Right lobe of liver (tissue), 6 donors: ENCODE data around the gene NAALADL2. TPM values are rescaled to one million over a fixed set of nuclear protein-coding genes. Genes with fewer than 3 reads are reported as not detected.

ENCODE experiments used
- ATAC-seq, 4 donors: fragments of 200-7000 bp; cut with Tn5 transposase; one replicate each; pipeline ENCODE4 v1.9.1; 2020; ENCODE audit warnings: mild to moderate bottlenecking in 4 of 4, moderate library complexity in 4 of 4
- DNase-seq, 3 donors: peaks; one replicate each; pipeline ENCODE4 v3.0.0-alpha.2; 2020
- H3K27ac ChIP-seq, 3 donors: fragments of 200-600 bp; one replicate each; pipeline ENCODE4 v1.8.0; 2022
- H3K27me3 ChIP-seq, 2 donors: fragments of 200-600 bp; one replicate each; pipeline ENCODE4 v1.8.0; 2022
- H3K36me3 ChIP-seq, 4 donors: fragments of 200-600 bp; sonication (generic) in 1 of 4; one replicate each; pipeline versions ENCODE4 v1.5.1 to v1.8.0; 2017 to 2022; ENCODE audit warnings: control low read depth in 1 of 4
- H3K4me1 ChIP-seq, 4 donors: fragments of 200-600 bp; sonication (generic) in 1 of 4; one replicate each; pipeline versions ENCODE4 v1.5.1 to v1.8.0; 2017 to 2022; ENCODE audit warnings: control low read depth in 1 of 4
- H3K4me3 ChIP-seq, 3 donors: fragments of 200-600 bp; one replicate each; pipeline ENCODE4 v1.8.0; 2022
- H3K9me3 ChIP-seq, 4 donors: fragments of 200-600 bp; sonication (generic) in 1 of 4; one replicate each; pipeline versions ENCODE4 v1.5.1 to v1.8.0; 2017 to 2022; ENCODE audit warnings: control low read depth in 1 of 4
- CTCF ChIP-seq, 4 donors: fragments of 200-600 bp in 3 of 4; fragments of 450-650 bp in 1 of 4; IDR thresholded peaks; one replicate each; pipeline versions ENCODE4 v1.5.1 to v1.8.0; 2016 to 2022; ENCODE audit warnings: antibody characterized with exemption in 4 of 4, mild to moderate bottlenecking in 2 of 4
- POLR2A ChIP-seq: fragments of 450-650 bp; IDR thresholded peaks from one replicate; pipeline ENCODE4 v1.6.1; 2017; ENCODE audit warnings: antibody characterized with exemption, mild to moderate bottlenecking
- WGBS: methylation state at CpG from one replicate; pipeline ENCODE4 v1.1.6; 2018; ENCODE audit warnings: low coverage, low lambda C conversion rate; ENCODE audit not compliant: insufficient coverage; ENCODE audit errors: missing lambda C conversion rate; 5-methylcytosine and 5-hydroxymethylcytosine counted together
- intact Hi-C, 2 donors: fragments of 100-400 bp; cut with DNase I; formaldehyde crosslinking; loops; one replicate each; pipeline versions ENCODE4 v1.11.2 to v1.14.1; 2022
- total RNA-seq, 6 experiments: library from RNA; depleted of rRNA in 2 of 6; stranded (reverse); fragments of >200 nt in 2 of 6; fragmentation: NEBNext Ultra II Directional in 3 of 6; extraction: Animal tissue kit (Norgen Biotek cat#: 25700) in 3 of 6; gene quantifications; one replicate each; pipeline versions ENCODE4 v1.1.0 to v1.2.4, GENCODE V29; 2016 to 2023
- donor health status: DM: no; HTN: yes; CAD: no.
- donor health status: DM: no; HTN: no; CAD: no.
- donor health status: DM: no; HTN: no; CAD: no.
- donor health status: DM: no; HTN: yes; CAD: no.
- donor health status: DM: no; HTN: yes; CAD: no.

The NAALADL2 gene
- total RNA-seq, 6 experiments from 2014 or later = 0.86 to 4.9 (median 3.2) TPM

GRCh38 chr3:175273573-175273972 is 414.4 kb downstream of the NAALADL2 start:
- intact Hi-C loops = no loop called here
- 85% methylated on average over 4 of the region's 4 CpGs for WGBS
- no peak overlapping the region for H3K27ac ChIP-seq
- ATAC-seq (no peak), DNase-seq (no peak)
- H3K4me3 ChIP-seq = no peak overlapping the region
- TF ChIP-seq POLR2A (no peak), CTCF (IDR thresholded peaks at IDR 0.05) (no peak)
- H3K27me3 ChIP-seq = no peaks in the 10 kb centered on the region
- no peaks in the 10 kb centered on the region for H3K9me3 ChIP-seq
- no peaks in the 10 kb centered on the region for H3K36me3 ChIP-seq
- H3K4me1 ChIP-seq = no peaks in the 10 kb centered on the region

DNA sequence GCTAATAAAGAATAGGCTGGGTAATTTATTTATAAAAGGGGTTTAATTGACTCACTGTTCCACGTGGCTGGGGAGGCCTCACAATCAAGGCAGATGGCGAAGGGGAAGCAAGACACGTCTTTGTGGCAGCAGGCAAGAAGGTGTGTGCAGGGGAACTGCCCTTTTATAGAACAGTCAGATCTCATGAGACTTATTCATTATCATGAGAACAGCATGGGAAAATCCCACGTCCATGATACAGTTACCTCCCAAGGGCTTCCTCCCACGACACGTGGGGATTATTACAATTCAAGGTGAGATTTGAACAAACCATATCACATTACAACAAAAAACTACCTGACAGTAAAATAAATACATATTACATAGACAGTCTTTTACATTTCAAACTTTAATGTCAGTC is 414.9 kb downstream of the NAALADL2 start:
- Histone ChIP-seq H3K4me3 (no peak overlapping the region), H3K36me3 (no peaks in the 10 kb centered on the region), H3K27me3 (no peaks in the 10 kb centered on the region), H3K9me3 (no peaks in the 10 kb centered on the region), H3K4me1 (no peaks in the 10 kb centered on the region), H3K27ac (no peak overlapping the region)
- ATAC-seq = no peak
- 81% methylated on average over 6 of the region's 6 CpGs for WGBS
- DNase-seq = no peak
- TF ChIP-seq CTCF (IDR thresholded peaks at IDR 0.05) (no peak), POLR2A (no peak)
- intact Hi-C loops = no loop called here

DNA sequence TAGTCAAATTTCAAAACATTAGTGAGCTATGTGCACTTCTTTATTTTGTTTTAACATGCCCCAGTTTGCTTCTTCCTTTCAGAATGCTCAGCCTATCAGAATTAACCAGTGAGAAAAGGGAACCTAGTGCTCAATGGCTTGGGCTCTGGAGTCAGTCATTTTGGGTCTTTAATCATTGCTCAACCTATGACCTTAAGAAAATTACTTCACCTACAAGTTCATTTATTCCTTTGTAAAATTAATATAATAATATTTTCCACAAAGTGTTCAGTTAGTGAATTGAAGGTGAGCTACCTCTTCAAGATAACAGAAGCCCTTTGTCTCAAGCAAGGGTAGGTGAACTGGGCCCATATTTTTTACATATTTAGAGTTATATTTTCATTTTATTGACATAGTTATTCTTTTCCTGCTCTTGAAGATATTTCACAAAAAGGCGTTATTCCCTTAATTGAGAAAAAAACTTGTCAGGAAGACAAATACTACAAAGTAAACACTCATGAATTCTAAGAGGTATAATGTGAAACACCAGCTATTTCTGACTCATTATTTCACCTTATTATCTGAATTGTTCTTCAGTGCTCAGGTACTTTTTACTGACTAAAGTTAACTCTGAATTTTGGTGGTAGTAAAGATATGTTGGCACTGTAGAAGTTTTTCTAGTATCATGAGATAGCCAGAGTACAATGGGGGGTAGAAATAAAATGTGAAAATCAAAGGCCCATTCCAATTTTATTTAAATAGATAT is 415.5 kb downstream of the NAALADL2 start:
- H3K4me3 ChIP-seq = no peak overlapping the region
- no peak for DNase-seq
- H3K27me3 ChIP-seq = no peaks in the 10 kb centered on the region
- intact Hi-C loops = no loop called here
- ATAC-seq = no peak
- H3K36me3 ChIP-seq = no peaks in the 10 kb centered on the region
- no peaks in the 10 kb centered on the region for H3K4me1 ChIP-seq
- WGBS = 54% methylated on average over 1 of the region's 1 CpG
- TF ChIP-seq POLR2A (no peak), CTCF (IDR thresholded peaks at IDR 0.05) (no peak)
- H3K27ac ChIP-seq = no peak overlapping the region
- no peaks in the 10 kb centered on the region for H3K9me3 ChIP-seq

- ATAC-seq = no peak
- WGBS = 80% methylated on average over 3 of the region's 3 CpGs
Measured at GRCh38 chr3:175278680-175279079, 419.5 kb downstream of the NAALADL2 start.

More at GRCh38 chr3:175278680-175279079, 419.5 kb downstream of the NAALADL2 start:
- Histone ChIP-seq H3K4me3 (no peak overlapping the region), H3K9me3 (no peaks in the 10 kb centered on the region), H3K36me3 (no peaks in the 10 kb centered on the region), H3K4me1 (no peaks in the 10 kb centered on the region), H3K27me3 (no peaks in the 10 kb centered on the region), H3K27ac (no peak overlapping the region)
- intact Hi-C loops = no loop called here
- TF ChIP-seq POLR2A = no peak
- TF ChIP-seq CTCF (IDR thresholded peaks at IDR 0.05) = no peak
- DNase-seq = no peak
